M059J (cell line): ENCODE measurements around the gene APOA1. TPM values are rescaled to one million over a fixed set of nuclear protein-coding genes. Genes with fewer than 3 reads are reported as not detected.

Source experiments
- DNase-seq: peaks from one replicate; pipeline ENCODE4 v3.0.0-alpha.2; 2012; ENCODE audit warnings: low read depth
- total RNA-seq: library from RNA; depleted of rRNA; stranded (reverse); fragments of >200 nt; shearing (Covaris generic); gene quantifications from 2 replicates; pipeline ENCODE4 v1.2.3, GENCODE V29; 2014

APOA1 gene
- total RNA-seq, 1 experiment from 2014 or later, result not detected

DNA sequence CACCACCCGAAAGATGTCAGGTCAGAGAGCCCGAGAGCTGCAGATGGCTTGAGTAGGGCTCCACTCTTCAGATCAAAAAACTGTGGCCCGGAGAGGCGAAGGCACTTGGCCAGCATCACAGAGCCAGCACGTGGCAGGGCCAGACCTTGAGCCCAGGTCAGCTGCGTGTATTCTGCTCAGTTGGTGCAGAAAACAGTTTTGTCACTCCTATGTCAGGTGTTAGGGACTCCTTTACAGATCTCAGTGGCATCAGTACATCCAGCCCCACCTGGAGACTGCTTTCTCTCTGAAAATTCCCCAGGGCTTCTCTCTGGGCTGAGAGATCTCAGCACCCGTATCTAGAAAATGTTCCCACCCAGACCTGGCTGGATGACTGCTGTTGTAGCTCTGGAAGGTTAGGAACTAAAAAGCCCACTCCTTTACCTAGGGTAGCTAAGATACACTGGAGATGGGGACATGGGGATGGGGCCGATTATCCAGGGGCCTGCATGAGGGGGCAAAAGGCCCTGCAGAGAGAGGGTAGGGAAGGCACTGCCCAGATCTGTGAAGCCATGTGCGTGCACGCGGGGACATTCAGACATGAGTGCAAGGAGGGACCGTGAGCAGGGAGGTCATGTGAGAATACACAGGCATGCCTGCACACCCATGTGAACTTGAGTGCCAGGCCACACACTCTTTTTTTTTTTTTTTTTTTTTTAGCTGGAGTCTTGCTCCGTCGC lies 3.4 kb downstream of the APOA1 start:
- DNase-seq, result no peak

DNA sequence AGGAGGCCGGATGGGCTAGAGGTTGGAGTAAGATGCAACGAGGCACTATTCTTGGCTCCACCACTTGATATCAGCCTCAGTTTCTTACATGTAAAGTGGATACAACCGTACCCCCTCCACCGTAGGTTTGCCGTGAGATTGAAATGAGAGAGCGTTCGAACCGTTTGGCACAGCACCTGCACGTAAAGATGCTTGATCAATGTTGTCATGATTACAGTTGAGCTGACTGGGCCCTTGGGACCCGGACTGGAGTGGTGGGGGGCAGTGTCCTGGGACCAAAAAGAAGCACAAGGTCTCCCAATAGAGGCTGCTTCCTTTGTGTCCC lies 4.0 kb downstream of the APOA1 start:
- no peak for DNase-seq

DNA sequence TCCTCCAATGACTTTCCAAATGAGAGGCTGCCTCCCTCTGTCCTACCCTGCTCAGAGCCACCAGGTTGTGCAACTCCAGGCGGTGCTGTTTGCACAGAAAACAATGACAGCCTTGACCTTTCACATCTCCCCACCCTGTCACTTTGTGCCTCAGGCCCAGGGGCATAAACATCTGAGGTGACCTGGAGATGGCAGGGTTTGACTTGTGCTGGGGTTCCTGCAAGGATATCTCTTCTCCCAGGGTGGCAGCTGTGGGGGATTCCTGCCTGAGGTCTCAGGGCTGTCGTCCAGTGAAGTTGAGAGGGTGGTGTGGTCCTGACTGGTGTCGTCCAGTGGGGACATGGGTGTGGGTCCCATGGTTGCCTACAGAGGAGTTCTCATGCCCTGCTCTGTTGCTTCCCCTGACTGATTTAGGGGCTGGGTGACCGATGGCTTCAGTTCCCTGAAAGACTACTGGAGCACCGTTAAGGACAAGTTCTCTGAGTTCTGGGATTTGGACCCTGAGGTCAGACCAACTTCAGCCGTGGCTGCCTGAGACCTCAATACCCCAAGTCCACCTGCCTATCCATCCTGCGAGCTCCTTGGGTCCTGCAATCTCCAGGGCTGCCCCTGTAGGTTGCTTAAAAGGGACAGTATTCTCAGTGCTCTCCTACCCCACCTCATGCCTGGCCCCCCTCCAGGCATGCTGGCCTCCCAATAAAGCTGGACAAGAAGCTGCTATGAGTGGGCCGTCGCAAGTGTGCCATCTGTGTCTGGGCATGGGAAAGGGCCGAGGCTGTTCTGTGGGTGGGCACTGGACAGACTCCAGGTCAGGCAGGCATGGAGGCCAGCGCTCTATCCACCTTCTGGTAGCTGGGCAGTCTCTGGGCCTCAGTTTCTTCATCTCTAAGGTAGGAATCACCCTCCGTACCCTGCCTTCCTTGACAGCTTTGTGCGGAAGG lies 4.8 kb downstream of the APOA1 start:
- DNase-seq, result no peak

DNA sequence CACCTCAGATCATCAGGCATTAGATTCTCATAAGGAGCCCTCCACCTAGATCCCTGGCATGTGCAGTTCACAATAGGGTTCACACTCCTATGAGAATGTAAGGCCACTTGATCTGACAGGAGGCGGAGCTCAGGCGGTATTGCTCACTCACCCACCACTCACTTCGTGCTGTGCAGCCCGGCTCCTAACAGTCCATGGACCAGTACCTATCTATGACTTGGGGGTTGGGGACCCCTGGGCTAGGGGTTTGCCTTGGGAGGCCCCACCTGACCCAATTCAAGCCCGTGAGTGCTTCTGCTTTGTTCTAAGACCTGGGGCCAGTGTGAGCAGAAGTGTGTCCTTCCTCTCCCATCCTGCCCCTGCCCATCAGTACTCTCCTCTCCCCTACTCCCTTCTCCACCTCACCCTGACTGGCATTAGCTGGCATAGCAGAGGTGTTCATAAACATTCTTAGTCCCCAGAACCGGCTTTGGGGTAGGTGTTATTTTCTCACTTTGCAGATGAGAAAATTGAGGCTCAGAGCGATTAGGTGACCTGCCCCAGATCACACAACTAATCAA lies 5.6 kb downstream of the APOA1 start:
- DNase-seq, result no peak

DNA sequence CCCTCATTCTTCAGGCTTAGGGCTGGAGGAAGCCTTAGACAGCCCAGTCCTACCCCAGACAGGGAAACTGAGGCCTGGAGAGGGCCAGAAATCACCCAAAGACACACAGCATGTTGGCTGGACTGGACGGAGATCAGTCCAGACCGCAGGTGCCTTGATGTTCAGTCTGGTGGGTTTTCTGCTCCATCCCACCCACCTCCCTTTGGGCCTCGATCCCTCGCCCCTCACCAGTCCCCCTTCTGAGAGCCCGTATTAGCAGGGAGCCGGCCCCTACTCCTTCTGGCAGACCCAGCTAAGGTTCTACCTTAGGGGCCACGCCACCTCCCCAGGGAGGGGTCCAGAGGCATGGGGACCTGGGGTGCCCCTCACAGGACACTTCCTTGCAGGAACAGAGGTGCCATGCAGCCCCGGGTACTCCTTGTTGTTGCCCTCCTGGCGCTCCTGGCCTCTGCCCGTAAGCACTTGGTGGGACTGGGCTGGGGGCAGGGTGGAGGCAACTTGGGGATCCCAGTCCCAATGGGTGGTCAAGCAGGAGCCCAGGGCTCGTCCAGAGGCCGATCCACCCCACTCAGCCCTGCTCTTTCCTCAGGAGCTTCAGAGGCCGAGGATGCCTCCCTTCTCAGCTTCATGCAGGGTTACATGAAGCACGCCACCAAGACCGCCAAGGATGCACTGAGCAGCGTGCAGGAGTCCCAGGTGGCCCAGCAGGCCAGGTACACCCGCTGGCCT lies 7.1 kb downstream of the APOA1 start:
- DNase-seq, result no peak

DNA sequence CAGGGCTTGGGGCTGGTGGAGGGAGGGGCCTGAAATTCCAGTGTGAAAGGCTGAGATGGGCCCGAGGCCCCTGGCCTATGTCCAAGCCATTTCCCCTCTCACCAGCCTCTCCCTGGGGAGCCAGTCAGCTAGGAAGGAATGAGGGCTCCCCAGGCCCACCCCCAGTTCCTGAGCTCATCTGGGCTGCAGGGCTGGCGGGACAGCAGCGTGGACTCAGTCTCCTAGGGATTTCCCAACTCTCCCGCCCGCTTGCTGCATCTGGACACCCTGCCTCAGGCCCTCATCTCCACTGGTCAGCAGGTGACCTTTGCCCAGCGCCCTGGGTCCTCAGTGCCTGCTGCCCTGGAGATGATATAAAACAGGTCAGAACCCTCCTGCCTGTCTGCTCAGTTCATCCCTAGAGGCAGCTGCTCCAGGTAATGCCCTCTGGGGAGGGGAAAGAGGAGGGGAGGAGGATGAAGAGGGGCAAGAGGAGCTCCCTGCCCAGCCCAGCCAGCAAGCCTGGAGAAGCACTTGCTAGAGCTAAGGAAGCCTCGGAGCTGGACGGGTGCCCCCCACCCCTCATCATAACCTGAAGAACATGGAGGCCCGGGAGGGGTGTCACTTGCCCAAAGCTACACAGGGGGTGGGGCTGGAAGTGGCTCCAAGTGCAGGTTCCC lies 7.8 kb downstream of the APOA1 start, which contains the start of gene APOC3:
Gene APOC3, plus strand, starts transcription at position 383 of the 659 bp plus-strand sequence. CDS start 676 bp downstream, outside the sequence.
- DNase-seq, result peak; percentile 19

DNA sequence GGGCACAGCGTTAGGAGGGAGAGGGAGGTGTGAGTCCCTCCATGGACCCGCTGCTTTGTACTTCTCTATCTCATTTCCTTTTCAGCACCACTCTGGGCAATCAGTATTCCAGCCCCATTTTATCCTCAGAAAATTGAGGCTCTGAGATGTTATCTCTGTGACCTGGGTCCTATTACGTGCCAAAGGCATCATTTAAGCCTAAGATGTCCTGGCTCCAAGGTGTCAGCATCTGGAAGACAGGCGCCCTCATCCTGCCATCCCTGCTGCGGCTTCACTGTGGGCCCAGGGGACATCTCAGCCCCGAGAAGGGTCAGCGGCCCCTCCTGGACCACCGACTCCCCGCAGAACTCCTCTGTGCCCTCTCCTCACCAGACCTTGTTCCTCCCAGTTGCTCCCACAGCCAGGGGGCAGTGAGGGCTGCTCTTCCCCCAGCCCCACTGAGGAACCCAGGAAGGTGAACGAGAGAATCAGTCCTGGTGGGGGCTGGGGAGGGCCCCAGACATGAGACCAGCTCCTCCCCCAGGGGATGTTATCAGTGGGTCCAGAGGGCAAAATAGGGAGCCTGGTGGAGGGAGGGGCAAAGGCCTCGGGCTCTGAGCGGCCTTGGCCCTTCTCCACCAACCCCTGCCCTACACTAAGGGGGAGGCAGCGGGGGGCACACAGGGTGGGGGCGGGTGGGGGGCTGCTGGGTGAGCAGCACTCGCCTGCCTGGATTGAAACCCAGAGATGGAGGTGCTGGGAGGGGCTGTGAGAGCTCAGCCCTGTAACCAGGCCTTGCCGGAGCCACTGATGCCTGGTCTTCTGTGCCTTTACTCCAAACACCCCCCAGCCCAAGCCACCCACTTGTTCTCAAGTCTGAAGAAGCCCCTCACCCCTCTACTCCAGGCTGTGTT lies 8.5 kb downstream of the APOA1 start:
- no peak for DNase-seq

DNA sequence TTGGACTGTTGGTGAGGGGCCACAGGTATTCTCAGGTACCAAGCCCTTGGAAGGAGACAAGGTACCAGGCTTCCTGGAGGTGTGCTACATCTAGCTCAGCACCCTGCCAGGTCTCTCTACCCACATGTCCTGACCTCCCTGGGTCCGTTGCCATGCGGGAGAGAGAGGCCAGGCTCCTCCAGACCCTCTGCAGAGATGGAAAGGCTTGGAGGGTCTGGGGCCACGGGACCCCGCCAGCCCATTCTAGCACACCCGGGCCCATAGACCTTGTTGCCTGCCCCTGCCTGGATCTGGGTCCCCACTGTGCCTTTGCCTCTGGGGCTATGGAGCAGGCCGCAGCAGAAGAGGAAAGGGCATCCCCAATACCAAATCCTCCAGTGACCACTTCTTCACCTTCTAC lies 10.0 kb downstream of the APOA1 start:
- DNase-seq, result no peak

DNA sequence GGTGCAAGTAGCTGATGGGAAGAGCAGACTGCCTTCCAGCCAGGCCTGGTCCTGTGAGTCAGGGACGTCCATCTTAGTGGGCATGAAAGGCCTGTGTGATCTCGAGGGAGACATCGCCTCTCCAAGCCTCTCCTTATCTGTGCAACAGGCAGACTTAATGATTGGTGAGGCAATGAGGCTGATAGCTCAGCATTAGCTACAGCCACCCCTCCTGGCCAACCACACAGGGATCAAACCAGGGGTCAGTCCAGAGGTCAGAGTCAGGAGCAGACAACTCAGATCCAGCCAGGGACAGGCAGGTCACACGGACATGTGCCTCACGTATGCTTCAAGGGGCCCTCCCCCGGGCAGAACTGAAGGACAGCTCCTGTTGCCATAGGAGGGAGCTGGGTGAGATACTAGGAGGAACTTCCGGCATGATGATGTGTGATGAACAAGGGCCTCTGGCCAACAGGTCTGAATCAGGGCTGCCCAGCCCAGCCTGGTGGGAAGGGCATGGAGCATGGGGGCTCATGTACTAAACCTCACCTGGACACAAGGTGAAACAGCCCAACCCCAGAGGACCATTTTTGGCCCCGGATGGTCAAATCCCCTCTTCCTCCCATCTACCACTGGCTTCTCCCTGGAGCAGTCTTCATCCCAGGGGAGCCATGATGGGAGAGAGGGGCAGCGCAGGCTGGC lies 10.5 kb downstream of the APOA1 start:
- no peak for DNase-seq

DNA sequence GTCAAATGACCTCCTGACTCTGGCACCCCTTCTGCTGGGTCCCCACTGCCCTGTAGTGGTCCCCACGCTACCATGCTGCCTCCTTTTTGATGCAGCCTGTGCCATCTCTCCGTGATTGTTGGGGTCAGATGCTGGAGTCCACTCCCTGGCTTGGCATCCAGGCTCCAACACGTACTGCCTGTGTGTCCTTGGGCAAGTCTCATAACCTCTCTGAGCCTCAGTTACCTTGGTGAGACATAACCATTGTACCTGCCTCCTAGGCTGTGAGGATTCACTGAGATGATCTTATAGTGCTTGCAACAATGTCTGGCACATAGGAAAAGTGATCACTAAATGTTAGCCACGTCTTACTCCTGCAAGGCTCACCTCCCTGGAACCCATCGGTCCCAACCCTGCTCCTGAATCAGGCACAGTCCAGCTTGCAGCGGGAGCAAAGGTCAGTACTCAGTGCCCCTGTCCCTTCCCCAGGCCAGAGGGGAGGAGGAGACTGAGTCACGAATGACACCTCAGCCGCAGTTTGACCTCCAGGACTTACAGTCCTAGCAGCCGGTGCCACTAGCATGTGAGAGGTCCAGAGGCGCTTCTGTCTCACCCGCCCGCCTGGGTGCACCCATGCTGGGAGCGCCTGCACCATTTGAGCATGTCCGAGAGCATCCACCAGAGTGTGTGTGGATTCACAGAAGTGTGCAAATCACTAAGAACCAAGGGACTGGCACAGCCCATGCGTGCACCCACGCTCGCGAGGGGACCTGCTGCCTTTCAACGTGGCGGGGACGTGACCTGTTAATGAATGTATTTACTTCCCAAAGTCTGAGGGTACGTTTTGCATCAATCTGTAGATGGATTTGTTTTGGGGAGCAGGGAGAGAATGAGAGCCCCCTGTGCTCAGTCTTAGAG lies 11.3 kb downstream of the APOA1 start:
- DNase-seq, result no peak

DNA sequence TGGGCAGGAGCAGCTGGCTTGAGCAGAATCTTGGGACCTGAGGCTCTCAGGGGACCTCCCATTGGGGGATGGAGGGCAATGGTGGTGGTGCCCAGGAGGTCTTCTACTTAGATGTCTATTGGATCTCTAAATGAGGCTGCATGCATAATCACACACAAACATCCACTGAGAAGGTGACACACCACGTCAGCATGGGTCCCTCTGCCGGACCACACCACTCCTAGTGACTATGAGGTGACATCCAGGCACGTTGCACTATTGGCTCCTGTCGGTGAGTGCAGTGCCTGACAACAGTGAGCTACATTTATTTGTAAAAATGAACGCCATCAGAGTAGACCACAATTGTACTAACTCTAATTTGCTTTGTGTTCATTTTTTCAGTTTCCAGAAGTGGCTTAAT lies 12.0 kb downstream of the APOA1 start:
- DNase-seq, result no peak

DNA sequence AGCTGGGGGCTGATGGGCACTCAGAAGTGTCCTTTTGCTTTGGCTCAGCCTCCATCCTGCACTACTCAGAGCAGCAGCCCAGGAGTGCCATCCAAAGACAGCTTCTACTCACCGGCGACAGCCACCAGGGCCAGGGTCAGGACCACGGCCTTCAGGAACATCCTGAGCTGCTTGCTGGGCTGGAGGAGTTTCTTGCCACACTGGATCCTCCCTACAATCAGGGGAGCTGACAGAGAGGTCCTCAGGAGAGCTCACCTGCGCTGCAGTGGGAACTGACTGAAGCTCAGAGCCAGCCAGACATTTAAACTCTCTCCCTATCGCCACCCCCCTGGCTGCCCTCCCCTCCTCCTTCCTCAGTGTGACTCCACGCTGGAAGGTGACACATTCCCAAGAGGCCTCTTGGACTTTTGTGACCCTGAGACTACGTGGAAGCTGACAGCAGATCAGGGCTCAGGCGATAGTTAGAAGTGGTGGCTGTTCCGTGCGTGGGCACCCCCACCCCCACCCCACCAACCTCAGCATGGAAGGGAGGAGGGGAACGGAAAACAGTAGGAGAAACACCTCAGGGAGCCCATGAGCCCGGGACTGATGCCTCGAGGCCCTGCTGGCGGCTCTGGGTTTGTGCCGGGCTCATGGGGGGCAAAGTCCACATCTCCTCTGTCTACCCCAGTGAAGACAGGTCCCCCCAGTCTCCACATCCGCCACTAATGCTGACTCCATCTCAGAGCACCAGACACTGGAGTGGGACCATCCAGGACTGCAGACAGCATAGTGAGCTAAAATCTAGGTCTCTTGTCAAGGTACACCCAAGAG lies 14.2 kb downstream of the APOA1 start, which contains the start of gene APOA4:
Gene APOA4, minus strand, starts transcription at position 274 of the 813 bp plus-strand sequence. Its CDS starts 113 bp downstream, at position 161.
- DNase-seq, result no peak

DNA sequence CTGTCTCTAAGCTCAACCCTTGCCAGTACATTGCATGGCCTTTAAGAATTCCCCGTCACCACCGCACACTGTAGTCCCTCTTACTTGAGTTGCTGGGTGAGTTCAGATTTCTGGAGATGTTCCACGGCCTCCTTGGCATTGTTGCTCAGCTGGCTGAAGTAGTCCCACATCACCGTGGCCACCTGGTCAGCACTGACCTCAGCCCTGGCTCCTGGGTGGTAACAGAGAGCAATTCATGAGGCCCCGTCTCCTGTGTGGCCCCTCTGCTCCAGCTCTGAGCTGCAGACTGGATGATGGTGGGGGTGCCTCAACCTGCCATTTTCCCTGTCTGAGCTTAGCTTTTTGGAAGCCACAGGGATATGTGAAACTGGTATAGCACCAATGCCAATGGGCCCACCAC lies 14.8 kb downstream of the APOA1 start:
- DNase-seq, result no peak

DNA sequence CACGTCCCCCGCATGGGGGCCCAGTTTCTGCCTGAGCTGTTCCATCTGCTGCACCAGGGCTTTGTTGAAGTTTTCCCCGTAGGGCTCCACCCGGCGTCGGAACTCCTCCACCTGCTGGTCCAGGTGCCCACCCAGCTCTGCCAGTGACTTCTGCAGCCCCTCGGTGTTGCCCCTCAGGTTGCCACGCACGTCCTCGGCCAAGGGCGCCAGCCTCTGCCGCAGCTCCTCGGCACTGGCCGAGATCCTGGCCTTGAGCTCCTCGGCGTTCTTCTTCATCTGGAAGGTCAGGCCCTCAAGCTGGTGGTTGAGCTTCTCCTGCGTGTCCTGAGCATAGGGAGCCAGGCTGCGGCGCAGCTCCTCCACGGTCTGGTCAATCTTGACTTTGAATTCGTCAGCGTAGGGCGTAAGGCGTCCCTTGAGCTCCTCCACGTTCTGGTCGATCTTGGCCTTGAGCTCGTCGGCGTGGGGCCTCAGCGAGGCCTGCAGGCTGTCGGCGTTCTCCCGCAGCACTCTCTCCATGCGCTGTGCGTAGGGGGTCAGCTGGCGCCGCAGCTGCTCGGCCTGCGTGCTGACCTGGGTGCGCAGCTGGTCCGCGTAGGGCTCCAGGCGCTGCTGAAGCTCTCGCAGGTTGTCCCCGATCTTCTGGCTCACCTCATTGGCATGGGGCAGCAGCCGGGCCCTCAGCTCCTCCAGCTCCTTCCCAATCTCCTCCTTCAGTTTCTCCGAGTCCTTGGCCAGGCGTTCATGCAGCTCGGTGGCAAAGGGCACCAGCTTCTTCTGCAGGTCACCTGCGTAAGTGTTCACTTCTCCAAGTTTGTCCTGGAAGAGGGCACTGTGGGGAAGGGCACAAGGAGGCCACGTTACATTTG lies 16.1 kb downstream of the APOA1 start:
- DNase-seq, result no peak

DNA sequence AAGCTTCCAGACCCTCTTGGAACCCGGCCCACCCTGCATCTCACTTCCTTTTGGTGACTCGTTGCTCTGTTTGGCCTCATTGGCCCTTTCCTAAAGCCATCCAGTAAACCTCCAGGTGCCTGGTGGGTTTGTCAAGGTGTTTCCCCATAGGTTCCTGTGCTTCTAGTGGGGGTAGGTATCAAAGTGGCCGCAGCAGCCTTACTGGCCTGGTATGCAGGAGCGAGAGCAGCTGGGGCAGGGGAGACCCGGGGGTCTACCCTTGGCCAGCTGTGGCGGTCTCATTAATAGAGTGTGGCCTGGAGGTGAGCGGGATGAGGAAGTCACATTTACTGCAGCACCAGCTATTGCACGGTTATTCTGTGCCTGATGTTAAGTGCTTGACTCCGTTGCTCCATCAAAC lies 18.4 kb downstream of the APOA1 start:
- no peak for DNase-seq

DNA sequence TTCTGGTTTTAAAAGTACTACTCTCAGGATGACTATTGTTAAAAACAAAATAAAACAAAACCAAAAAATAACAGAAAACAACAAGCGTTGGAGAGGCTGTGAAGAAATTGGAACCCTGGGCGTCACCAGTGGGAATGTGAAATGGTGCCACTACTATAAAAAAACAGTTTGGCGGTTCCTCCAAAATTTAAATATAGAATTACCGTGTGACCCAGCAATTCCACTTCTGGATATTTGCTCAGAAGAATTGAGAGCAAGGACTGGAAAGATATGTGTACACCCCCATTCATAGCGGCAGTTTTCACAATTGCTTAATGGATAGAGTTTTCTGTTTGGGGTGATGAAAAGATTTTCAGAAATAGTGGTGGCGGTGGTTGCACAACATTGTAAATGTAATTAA lies 22.9 kb downstream of the APOA1 start:
- DNase-seq, result no peak
